Mesenchymal stem cell (in vitro differentiated cells and primary cell): ENCODE results near the gene GRK1.
A peak's percentile ranks its signal among the peaks of the same experiment; 100 is the strongest.

Experiments used
- DNase-seq: peaks from one replicate; pipeline ENCODE4 v3.0.0-alpha.2; 2013
- H2AFZ ChIP-seq: one replicate; pipeline ENCODE4 v1.6.1; 2013; ENCODE audit warnings: low read depth, mild to moderate bottlenecking, control low read depth, inconsistent platforms, low read length, moderate library complexity
- H2AK5ac ChIP-seq: 2 replicates; pipeline ENCODE4 v1.6.1; 2013; ENCODE audit warnings: low read length, moderate library complexity, mild to moderate bottlenecking, inconsistent platforms; ENCODE audit not compliant: severe bottlenecking
- H2BK120ac ChIP-seq: one replicate; pipeline ENCODE4 v1.6.1; 2013; ENCODE audit warnings: low read depth, mild to moderate bottlenecking, inconsistent platforms, low read length, moderate library complexity
- H2BK12ac ChIP-seq, 2 experiments: one replicate each; pipeline ENCODE4 v1.6.1; 2013; ENCODE audit warnings: inconsistent platforms in 2 of 2, low read length in 2 of 2, mild to moderate bottlenecking in 2 of 2, moderate library complexity in 2 of 2, control low read depth in 1 of 2
- H2BK15ac ChIP-seq: one replicate; pipeline ENCODE4 v1.6.1; 2013; ENCODE audit warnings: mild to moderate bottlenecking, low read depth, inconsistent platforms; ENCODE audit not compliant: poor library complexity, severe bottlenecking
- H2BK5ac ChIP-seq: 2 replicates; pipeline ENCODE4 v1.6.1; 2013; ENCODE audit warnings: low read depth, mild to moderate bottlenecking, low read length, control low read depth, inconsistent platforms; ENCODE audit not compliant: poor library complexity, severe bottlenecking
- H3K14ac ChIP-seq, 2 experiments: one replicate each; pipeline ENCODE4 v1.6.1; 2013; ENCODE audit warnings: inconsistent platforms in 2 of 2, low read length in 2 of 2, control low read depth in 1 of 2, mild to moderate bottlenecking in 1 of 2, moderate library complexity in 1 of 2
- H3K18ac ChIP-seq, 2 experiments: one replicate each; pipeline ENCODE4 v1.6.1; 2013; ENCODE audit warnings: inconsistent platforms in 2 of 2, low read length in 2 of 2, control low read depth in 1 of 2, low read depth in 1 of 2, mild to moderate bottlenecking in 1 of 2
- H3K23ac ChIP-seq, 2 experiments: one replicate each; pipeline ENCODE4 v1.6.1; 2013; ENCODE audit warnings: inconsistent platforms in 2 of 2, low read length in 2 of 2, mild to moderate bottlenecking in 2 of 2, moderate library complexity in 2 of 2, control low read depth in 1 of 2
- H3K27ac ChIP-seq: 2 replicates; pipeline ENCODE4 v1.5.1; 2013; ENCODE audit warnings: mild to moderate bottlenecking, moderate library complexity, low read length, control low read depth, inconsistent platforms; ENCODE audit not compliant: poor library complexity, severe bottlenecking
- H3K27me3 ChIP-seq, 2 experiments: 2 replicates each; pipeline versions ENCODE4 v1.6.1 to v1.7.0; 2013; ENCODE audit warnings: low read length in 2 of 2, mild to moderate bottlenecking in 2 of 2, moderate library complexity in 2 of 2, control low read depth in 1 of 2, inconsistent platforms in 1 of 2; ENCODE audit not compliant: control insufficient read depth in 1 of 2, insufficient read depth in 1 of 2
- H3K36me3 ChIP-seq, 2 experiments: 2 replicates each; pipeline versions ENCODE4 v1.6.1 to v1.7.0; 2013; ENCODE audit warnings: low read length in 2 of 2, control low read depth in 1 of 2, inconsistent platforms in 1 of 2, low read depth in 1 of 2, mild to moderate bottlenecking in 1 of 2; ENCODE audit not compliant: insufficient read depth in 2 of 2, control insufficient read depth in 1 of 2
- H3K4ac ChIP-seq, 2 experiments: one replicate each; pipeline ENCODE4 v1.6.1; 2013; ENCODE audit warnings: inconsistent platforms in 2 of 2, low read length in 2 of 2, mild to moderate bottlenecking in 2 of 2, moderate library complexity in 2 of 2, control low read depth in 1 of 2, low read depth in 1 of 2
- H3K4me1 ChIP-seq: 2 replicates; pipeline ENCODE4 v1.6.1; 2013; ENCODE audit warnings: low read depth, low read length, control low read depth; ENCODE audit not compliant: control insufficient read depth, insufficient read depth
- H3K4me2 ChIP-seq: 2 replicates; pipeline ENCODE4 v1.6.1; 2013; ENCODE audit warnings: low read length, mild to moderate bottlenecking, inconsistent platforms; ENCODE audit not compliant: poor library complexity, severe bottlenecking
- H3K4me3 ChIP-seq, 2 experiments: 2 replicates each; pipeline versions ENCODE4 v1.5.1 to v1.7.0; 2013; ENCODE audit warnings: low read length in 2 of 2, mild to moderate bottlenecking in 2 of 2, control low read depth in 1 of 2, low read depth in 1 of 2; ENCODE audit not compliant: insufficient read depth in 1 of 2
- H3K79me1 ChIP-seq: replicated peaks from 2 replicates; pipeline ENCODE4 v1.6.1; 2013; ENCODE audit warnings: mild to moderate bottlenecking, control low read depth, low read length, inconsistent platforms; ENCODE audit not compliant: poor library complexity, severe bottlenecking
- H3K9ac ChIP-seq: 2 replicates; pipeline ENCODE4 v1.7.0; 2013; ENCODE audit warnings: mild to moderate bottlenecking, low read length, moderate library complexity
- H3K9me3 ChIP-seq: 2 replicates; pipeline ENCODE4 v1.7.0; 2013; ENCODE audit warnings: mild to moderate bottlenecking, low read length; ENCODE audit not compliant: control insufficient read depth
- H4K8ac ChIP-seq: one replicate; pipeline ENCODE4 v1.6.1; 2013; ENCODE audit warnings: inconsistent platforms, mild to moderate bottlenecking, low read length, moderate library complexity
- H4K91ac ChIP-seq: one replicate; pipeline ENCODE4 v1.6.1; 2013; ENCODE audit warnings: mild to moderate bottlenecking, low read length, inconsistent platforms
- WGBS: methylation state at CpG from one replicate; pipeline ENCODE4 v1.1.7; 2013; ENCODE audit warnings: mixed read lengths; 5-methylcytosine and 5-hydroxymethylcytosine counted together

GRK1 gene

DNA sequence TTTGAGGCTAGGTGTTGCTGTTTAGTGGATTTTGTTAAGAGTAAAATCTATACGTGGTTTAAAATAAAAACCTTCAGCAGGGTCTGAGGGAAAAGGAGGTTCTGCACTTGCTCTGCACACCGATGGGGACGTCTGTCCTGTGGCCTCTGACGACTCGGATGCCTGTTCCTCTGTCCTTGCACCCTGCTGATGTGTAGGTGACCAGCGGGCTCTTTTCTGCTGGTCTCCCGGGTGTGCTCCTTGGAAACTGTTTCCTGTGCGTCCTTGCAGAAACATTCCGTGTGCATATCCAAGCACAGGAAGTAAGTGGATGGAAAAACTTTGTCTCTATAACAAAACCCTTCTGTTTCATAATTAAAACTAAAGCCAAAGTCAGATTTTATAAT, 12.9 kb upstream of the GRK1 start:
- H3K4me1 ChIP-seq, result peaks cover 41% of the 10 kb centered on the region
- H3K14ac ChIP-seq, result no peak overlapping the region
- H3K4ac ChIP-seq, result no peak overlapping the region
- H2BK12ac ChIP-seq, result no peak overlapping the region
- H2AFZ ChIP-seq, result no peak overlapping the region
- no peak overlapping the region for H3K23ac ChIP-seq
- H3K4me2 ChIP-seq, result peak overlapping the region; percentile 31
- peaks cover 0 to 2% of the 10 kb centered on the region in 2 experiments for H3K36me3 ChIP-seq
- no peak overlapping the region for H2BK15ac ChIP-seq
- no peak overlapping the region for H2BK5ac ChIP-seq
- H3K4me3 ChIP-seq, result no peak overlapping the region
- H3K27me3 ChIP-seq, result peaks cover 0 to 36% of the 10 kb centered on the region in 2 experiments
- peak overlapping the region; percentile 53 for H3K27ac ChIP-seq
- H4K8ac ChIP-seq, result no peak overlapping the region
- no peak for DNase-seq
- H3K9ac ChIP-seq, result no peak overlapping the region
- H2BK120ac ChIP-seq, result no peak overlapping the region
- H2AK5ac ChIP-seq, result no peak overlapping the region
- 84% methylated on average over 7 of the region's 9 CpGs for WGBS
- no peak overlapping the region for H4K91ac ChIP-seq
- H3K18ac ChIP-seq, result no peak overlapping the region
- H3K79me1 ChIP-seq, result peaks cover 4% of the 10 kb centered on the region
- H3K9me3 ChIP-seq, result no peaks in the 10 kb centered on the region

DNA sequence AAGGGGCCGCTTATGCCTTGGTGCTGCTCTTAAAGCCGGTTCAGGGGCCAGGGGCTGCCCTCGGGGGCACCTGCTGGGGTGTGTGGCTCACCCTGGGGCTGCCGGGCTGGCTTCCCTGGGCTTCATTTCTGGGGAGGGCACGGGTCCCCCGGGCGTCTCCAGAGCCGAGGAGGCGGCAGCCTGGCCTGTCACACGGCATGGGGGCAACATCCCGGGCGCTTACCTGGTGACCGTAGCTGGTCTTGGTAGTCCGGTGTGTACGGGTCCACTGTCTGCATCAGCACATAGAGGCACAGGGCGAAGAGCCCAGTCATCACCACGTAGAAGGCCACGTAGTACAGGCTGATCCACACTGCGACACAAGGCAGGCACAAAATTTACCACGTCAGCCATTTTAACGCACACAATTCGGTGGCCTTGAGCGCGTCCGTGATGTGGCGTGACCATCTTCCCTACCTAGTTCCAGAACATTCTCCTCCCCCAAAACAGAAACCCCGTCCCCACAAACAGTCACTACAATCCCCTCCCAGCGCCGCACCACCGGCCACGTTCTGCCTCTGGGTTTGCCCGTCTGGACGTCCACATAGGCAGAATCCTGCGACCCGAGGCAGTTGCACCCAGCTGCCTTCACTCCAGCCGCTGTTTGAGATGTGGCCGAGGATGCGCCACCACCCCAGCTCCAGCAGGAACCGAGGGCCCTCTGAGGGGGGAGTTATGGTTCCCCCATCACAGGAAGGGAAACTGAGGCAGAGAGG, 12.3 kb upstream of the GRK1 start:
- H2BK12ac ChIP-seq, result no peak overlapping the region

DNA sequence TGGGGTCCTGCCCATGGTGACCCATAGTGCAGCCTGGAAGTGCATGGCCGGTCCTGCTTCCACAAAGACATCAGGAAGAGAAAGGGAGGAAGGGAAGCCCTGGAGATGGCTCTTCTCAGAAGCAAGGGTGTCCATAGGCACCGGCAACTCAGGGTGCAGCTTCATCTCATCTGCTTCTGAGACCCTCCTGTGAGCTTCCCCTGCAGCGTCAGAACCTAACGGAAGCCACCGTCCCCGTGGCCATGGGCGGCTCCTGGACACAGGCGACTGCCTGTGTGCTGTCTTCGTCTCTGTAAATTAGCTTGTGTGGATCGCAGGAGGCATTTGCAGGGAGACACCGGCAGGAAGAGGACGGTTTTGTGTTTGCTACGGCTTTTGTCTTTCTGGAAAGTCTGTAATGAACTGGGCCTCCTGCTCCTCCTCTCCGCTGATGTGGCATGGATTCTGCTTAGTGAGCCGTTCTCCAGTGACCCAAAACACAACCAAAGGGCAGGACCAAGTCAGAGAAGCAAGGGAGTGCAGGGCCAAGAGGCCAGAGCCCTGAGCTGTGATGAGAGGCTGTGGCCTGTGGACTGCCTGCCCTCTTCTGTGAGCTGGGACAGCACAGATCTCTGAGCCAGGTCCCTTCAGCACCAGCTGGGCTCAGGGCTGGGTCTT, 11.5 kb upstream of the GRK1 start:
- H2BK12ac ChIP-seq, result no peak overlapping the region
- DNase-seq, result no peak
- no peak overlapping the region for H2AFZ ChIP-seq
- H2BK120ac ChIP-seq, result no peak overlapping the region
- no peak overlapping the region for H3K14ac ChIP-seq
- H2BK15ac ChIP-seq, result no peak overlapping the region
- peaks cover 10% of the 10 kb centered on the region for H3K9me3 ChIP-seq
- no peak overlapping the region for H2BK5ac ChIP-seq
- no peak overlapping the region for H3K4me3 ChIP-seq
- H3K4me1 ChIP-seq, result peaks cover 41% of the 10 kb centered on the region
- no peak overlapping the region for H3K4ac ChIP-seq
- H3K9ac ChIP-seq, result no peak overlapping the region
- peaks cover 4% of the 10 kb centered on the region for H3K79me1 ChIP-seq
- no peak overlapping the region for H2AK5ac ChIP-seq
- no peak overlapping the region for H4K8ac ChIP-seq
- H3K27me3 ChIP-seq, result peaks cover 0 to 43% of the 10 kb centered on the region in 2 experiments
- H3K23ac ChIP-seq, result no peak overlapping the region
- H3K4me2 ChIP-seq, result no peak overlapping the region
- H4K91ac ChIP-seq, result no peak overlapping the region
- H3K27ac ChIP-seq, result no peak overlapping the region
- no peaks in the 10 kb centered on the region for H3K36me3 ChIP-seq
- WGBS, result 89% methylated on average over 15 of the region's 15 CpGs
- H3K18ac ChIP-seq, result no peak overlapping the region

More for the DNA sequence above, 12.3 kb upstream of the GRK1 start:
- H3K27ac ChIP-seq, result no peak overlapping the region
- no peak overlapping the region for H3K4me3 ChIP-seq
- H3K36me3 ChIP-seq, result no peaks in the 10 kb centered on the region
- H2BK5ac ChIP-seq, result no peak overlapping the region
- H2BK15ac ChIP-seq, result no peak overlapping the region
- H3K23ac ChIP-seq, result no peak overlapping the region
- H4K91ac ChIP-seq, result no peak overlapping the region
- H3K27me3 ChIP-seq, result peaks cover 0 to 39% of the 10 kb centered on the region in 2 experiments
- H3K79me1 ChIP-seq, result peaks cover 4% of the 10 kb centered on the region
- H4K8ac ChIP-seq, result no peak overlapping the region
- H2BK120ac ChIP-seq, result no peak overlapping the region
- H3K4ac ChIP-seq, result no peak overlapping the region
- H3K14ac ChIP-seq, result no peak overlapping the region
- no peak for DNase-seq
- no peak overlapping the region for H2AK5ac ChIP-seq
- peaks cover 41% of the 10 kb centered on the region for H3K4me1 ChIP-seq
- H3K9me3 ChIP-seq, result peaks cover 3% of the 10 kb centered on the region
- WGBS, result 92% methylated on average over 39 of the region's 39 CpGs
- H3K4me2 ChIP-seq, result no peak overlapping the region
- no peak overlapping the region for H3K18ac ChIP-seq
- H2AFZ ChIP-seq, result no peak overlapping the region
- no peak overlapping the region for H3K9ac ChIP-seq

DNA sequence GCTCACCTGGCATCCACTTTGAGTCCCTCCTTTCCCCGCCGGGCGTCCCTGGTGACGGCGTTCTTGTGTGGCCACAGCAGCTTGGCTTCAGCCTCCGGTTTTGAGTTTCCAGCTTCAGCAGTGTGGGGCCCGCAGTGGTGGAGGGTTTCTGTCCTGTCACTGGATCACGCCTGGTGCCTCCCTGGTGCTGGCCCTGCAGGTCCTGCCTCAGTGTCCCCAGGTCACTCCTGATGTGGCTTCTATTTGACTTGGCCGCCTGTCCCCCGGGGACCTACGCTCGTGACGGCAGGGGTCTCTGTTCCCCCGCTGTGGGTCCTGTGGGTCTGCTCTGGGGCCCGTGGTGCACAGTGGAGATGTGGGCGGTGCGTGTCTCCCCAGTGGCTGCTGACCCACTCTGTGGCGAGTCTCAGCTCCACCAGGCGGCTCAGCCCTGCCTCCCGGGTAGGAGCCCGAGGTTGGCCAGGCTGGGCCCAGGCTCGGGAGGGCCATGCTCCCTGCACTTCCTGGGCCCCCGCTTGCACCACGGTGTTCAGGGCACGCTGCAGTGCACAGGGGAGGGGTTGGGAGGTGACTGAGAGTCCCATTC, 10.9 kb upstream of the GRK1 start:
- Histone ChIP-seq H2BK12ac (no peak overlapping the region), H3K9me3 (peaks cover 17% of the 10 kb centered on the region), H3K27me3 (peaks cover 0 to 43% of the 10 kb centered on the region in 2 experiments), H3K4me1 (peaks cover 41% of the 10 kb centered on the region), H3K18ac (no peak overlapping the region), H3K79me1 (peaks cover 4% of the 10 kb centered on the region), H3K36me3 (no peaks in the 10 kb centered on the region), H3K23ac (no peak overlapping the region), H3K14ac (no peak overlapping the region), H2BK15ac (no peak overlapping the region), H2AFZ (no peak overlapping the region), H3K27ac (no peak overlapping the region), H3K4ac (no peak overlapping the region), H3K9ac (no peak overlapping the region), H4K91ac (no peak overlapping the region), H3K4me2 (no peak overlapping the region), H2AK5ac (no peak overlapping the region), H2BK5ac (no peak overlapping the region), H3K4me3 (no peak overlapping the region), H2BK120ac (no peak overlapping the region), H4K8ac (no peak overlapping the region)
- no peak for DNase-seq
- 95% methylated on average over 25 of the region's 25 CpGs for WGBS
